Prostate gland (tissue), 2 donors: ENCODE measurements around the gene PRKG1. TPM values are rescaled to one million over a fixed set of nuclear protein-coding genes. Genes with fewer than 3 reads are reported as not detected.

Experiments used
- DNase-seq: peaks from one replicate; pipeline ENCODE4 v3.0.0-alpha.2; 2019; ENCODE audit warnings: low spot score
- H3K27ac ChIP-seq, 2 donors: fragments of 200-600 bp; sonication (generic); 2 replicates each; pipeline ENCODE4 v1.5.1; 2017 to 2019
- H3K27me3 ChIP-seq: fragments of 200-600 bp; sonication (generic); replicated peaks from 2 replicates; pipeline ENCODE4 v1.5.1; 2019; ENCODE audit not compliant: insufficient read depth
- H3K36me3 ChIP-seq, 2 donors: fragments of 200-600 bp; sonication (generic); 1 replicate in 1 of 2; 2 replicates in 1 of 2; pipeline versions ENCODE4 v1.5.1 to v1.8.1; 2017 to 2019
- H3K4me1 ChIP-seq: fragments of 200-600 bp; sonication (generic); replicated peaks from 2 replicates; pipeline ENCODE4 v1.5.1; 2019
- H3K4me3 ChIP-seq, 2 donors: fragments of 200-600 bp; sonication (generic); 2 replicates each; pipeline ENCODE4 v1.5.1; 2017 to 2019
- H3K9me3 ChIP-seq: fragments of 200-600 bp; sonication (generic); 2 replicates; pipeline ENCODE4 v1.5.1; 2017
- POLR2A ChIP-seq: fragments of 450-650 bp; IDR thresholded peaks from one replicate; pipeline ENCODE4 v1.6.1; 2016; ENCODE audit warnings: antibody characterized with exemption, mild to moderate bottlenecking
- POLR2AphosphoS5 ChIP-seq: sonication (generic); formaldehyde crosslinking; IDR thresholded peaks from one replicate; pipeline ENCODE4 v1.6.1; 2017; ENCODE audit warnings: antibody characterized with exemption
- WGBS: methylation state at CpG from one replicate; pipeline ENCODE4 v1.1.5; 2018; 5-methylcytosine and 5-hydroxymethylcytosine counted together
- intact Hi-C: fragments of 100-400 bp; cut with DNase I; formaldehyde crosslinking; loops from one replicate; pipeline ENCODE4 v1.14.2; 2022
- total RNA-seq, 2 donors: library from RNA; depleted of rRNA; stranded (reverse); fragments of >200 nt; gene quantifications; one replicate each; pipeline ENCODE4 v1.1.0, GENCODE V29; 2016
- TF ChIP-seq, protein P1 (sequence below), 4 experiments: fragments of 200-600 bp in 2 of 4; fragments of 450-650 bp in 2 of 4; sonication (generic) in 2 of 4; IDR thresholded peaks; 1 replicate in 3 of 4; 2 replicates in 1 of 4; pipeline ENCODE4 v1.5.1; 2016 to 2019; ENCODE audit warnings: antibody characterized with exemption in 4 of 4, mild to moderate bottlenecking in 2 of 4, moderate library complexity in 2 of 4

The PRKG1 gene
- total RNA-seq, 2 donors from 2014 or later, result 2.7 to 9.0 TPM

DNA sequence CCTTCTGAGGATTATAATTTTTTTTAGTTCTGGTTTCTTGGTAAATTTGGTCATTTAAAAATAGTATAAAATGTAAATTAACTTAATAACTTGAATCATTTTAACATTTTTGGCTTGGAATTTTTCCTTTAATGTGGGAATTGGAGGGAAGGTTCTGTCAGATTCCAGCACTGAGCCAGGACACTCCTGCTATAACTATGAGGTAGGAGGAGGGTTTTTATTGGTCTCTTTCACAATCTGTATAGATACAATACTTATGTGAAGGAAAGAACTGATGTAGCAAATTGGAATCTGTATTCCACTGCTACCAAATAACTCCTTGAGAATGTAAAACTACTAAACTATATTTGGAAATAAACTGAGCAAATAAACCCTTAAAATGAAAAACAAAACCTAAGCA lies 3.2 kb downstream of the PRKG1 start:
- TF ChIP-seq, protein P1, sequence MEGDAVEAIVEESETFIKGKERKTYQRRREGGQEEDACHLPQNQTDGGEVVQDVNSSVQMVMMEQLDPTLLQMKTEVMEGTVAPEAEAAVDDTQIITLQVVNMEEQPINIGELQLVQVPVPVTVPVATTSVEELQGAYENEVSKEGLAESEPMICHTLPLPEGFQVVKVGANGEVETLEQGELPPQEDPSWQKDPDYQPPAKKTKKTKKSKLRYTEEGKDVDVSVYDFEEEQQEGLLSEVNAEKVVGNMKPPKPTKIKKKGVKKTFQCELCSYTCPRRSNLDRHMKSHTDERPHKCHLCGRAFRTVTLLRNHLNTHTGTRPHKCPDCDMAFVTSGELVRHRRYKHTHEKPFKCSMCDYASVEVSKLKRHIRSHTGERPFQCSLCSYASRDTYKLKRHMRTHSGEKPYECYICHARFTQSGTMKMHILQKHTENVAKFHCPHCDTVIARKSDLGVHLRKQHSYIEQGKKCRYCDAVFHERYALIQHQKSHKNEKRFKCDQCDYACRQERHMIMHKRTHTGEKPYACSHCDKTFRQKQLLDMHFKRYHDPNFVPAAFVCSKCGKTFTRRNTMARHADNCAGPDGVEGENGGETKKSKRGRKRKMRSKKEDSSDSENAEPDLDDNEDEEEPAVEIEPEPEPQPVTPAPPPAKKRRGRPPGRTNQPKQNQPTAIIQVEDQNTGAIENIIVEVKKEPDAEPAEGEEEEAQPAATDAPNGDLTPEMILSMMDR (IDR thresholded peaks at IDR 0.05), result no peak
- TF ChIP-seq POLR2A (no peak), POLR2AphosphoS5 (no peak)
- intact Hi-C loops, result loop anchor here (10.0 kb wide), 3 partner anchors 157 to 617 kb away; partner anchors contain the start of gene CSTF2T
- Histone ChIP-seq H3K4me3 (no peak overlapping the region), H3K27ac (no peak overlapping the region), H3K36me3 (no peaks in the 10 kb centered on the region), H3K27me3 (no peaks in the 10 kb centered on the region), H3K4me1 (no peaks in the 10 kb centered on the region), H3K9me3 (no peaks in the 10 kb centered on the region)
- no peak for DNase-seq

DNA sequence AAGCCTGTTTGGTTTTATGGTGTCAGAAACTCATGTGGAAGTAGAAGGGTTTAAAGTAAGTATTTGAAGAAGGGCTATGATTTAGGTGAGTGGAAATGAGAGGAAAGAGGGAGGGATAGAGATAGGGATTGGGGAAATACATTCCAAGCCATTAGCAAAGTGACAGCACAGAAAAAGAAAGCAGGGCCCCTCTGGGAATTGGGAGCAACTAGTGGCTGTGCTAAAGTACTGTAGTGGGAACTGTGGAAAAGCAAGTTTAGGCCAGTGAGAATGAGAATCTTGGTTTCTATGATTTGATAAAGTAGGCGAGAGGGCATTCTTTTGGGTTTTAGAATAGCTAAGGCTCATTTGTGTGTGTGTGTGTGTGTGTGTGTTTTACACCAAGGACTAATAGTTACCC lies 5.0 kb downstream of the PRKG1 start:
- TF ChIP-seq, protein P1 (IDR thresholded peaks at IDR 0.05), result no peak
- TF ChIP-seq POLR2AphosphoS5 (no peak), POLR2A (no peak)
- WGBS, result 79% methylated on average over 1 of the region's 1 CpG
- intact Hi-C loops, result loop anchor here (10.0 kb wide), 3 partner anchors 155 to 615 kb away; partner anchors contain the start of gene CSTF2T
- no peaks in the 10 kb centered on the region for H3K36me3 ChIP-seq
- no peaks in the 10 kb centered on the region for H3K9me3 ChIP-seq
- no peaks in the 10 kb centered on the region for H3K27me3 ChIP-seq
- no peak overlapping the region for H3K27ac ChIP-seq
- H3K4me1 ChIP-seq, result no peaks in the 10 kb centered on the region
- no peak overlapping the region for H3K4me3 ChIP-seq
- DNase-seq, result no peak

DNA sequence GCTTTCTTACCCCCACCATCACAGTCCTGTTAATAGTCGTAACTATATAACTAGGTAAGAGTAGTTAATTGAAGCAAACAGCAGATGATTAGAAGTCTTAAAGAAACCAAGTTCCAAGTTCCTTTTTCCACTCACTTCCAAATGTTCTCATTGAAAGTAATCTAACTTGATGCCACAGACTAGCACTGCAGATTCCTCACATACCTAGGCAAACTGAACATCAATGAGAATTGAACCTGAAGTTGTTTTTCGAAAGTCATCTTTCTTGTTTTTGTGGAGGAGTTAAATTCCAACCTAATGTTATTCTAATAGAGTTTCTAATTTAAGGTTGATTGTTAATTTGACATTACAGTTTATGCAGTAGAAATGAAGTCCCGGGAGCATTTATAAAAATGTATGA lies 5.5 kb downstream of the PRKG1 start:
- H3K4me1 ChIP-seq, result no peaks in the 10 kb centered on the region

DNA sequence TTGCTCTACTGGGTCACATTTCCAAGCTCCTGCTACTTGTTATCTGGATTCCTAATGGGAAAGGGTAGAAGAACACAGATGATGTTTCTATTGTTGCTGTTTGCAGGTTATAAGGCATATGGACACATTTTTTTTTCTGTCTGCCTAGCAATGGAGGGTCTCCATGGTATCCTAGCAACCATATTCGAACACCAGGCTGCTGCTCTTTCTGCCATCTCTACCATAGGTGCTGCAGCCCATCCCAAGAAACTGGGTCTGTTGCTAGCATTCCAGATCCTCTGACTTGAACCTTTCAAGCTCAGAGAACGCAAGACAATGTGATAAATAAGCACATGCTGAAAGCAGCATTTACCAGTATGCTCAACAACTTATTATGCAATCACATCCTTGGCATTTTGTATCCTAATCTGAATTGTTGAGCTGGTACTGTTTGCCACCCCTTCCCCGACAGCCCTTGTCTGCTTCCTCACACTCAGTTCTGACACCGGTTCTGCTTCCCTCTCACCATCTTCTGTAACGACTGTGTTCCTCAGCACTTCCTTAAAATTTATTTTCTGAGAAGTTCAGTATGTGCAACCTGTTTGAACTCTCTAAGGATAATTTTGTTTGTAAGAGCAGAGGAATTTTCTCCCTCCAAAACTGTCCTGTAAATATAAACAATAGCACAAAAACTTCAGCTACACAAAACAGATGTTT lies 6.2 kb downstream of the PRKG1 start:
- TF ChIP-seq POLR2AphosphoS5 (no peak), POLR2A (no peak)
- TF ChIP-seq, protein P1 (IDR thresholded peaks at IDR 0.05), result no peak
- Histone ChIP-seq H3K27ac (no peak overlapping the region), H3K36me3 (no peaks in the 10 kb centered on the region), H3K4me1 (no peaks in the 10 kb centered on the region), H3K27me3 (no peaks in the 10 kb centered on the region), H3K9me3 (no peaks in the 10 kb centered on the region), H3K4me3 (no peak overlapping the region)
- DNase-seq, result no peak
- intact Hi-C loops, result no loop called here
- 46% methylated on average over 5 of the region's 5 CpGs for WGBS

More for the DNA sequence above, 5.5 kb downstream of the PRKG1 start:
- DNase-seq, result no peak
- Histone ChIP-seq H3K36me3 (no peaks in the 10 kb centered on the region), H3K4me3 (no peak overlapping the region), H3K27me3 (no peaks in the 10 kb centered on the region), H3K27ac (no peak overlapping the region), H3K9me3 (no peaks in the 10 kb centered on the region)
- intact Hi-C loops, result loop anchor here (10.0 kb wide), 3 partner anchors 155 to 615 kb away; partner anchors contain the start of gene CSTF2T
- 77% methylated on average over 3 of the region's 3 CpGs for WGBS
- TF ChIP-seq POLR2A (no peak), POLR2AphosphoS5 (no peak)
- TF ChIP-seq, protein P1 (IDR thresholded peaks at IDR 0.05), result no peak

DNA sequence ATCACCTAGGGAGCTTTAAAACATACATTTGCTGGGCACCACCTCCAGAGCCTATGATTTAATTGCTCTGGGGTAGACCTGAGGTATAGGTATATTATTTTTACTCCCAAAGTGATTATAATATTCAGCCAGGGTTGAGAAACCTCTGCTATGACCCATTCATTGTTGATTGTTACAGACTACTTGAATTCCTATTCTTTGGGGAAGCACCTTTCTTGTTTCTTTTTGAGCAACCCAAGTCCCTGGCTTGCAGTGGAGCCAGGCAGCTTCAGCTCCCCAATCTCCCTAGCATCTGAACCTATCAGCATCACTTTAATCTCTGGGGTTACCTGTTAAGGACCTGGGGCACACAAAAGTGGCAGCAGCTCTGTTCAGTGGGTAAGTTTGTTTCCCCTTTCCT lies 8.6 kb downstream of the PRKG1 start:
- no peaks in the 10 kb centered on the region for H3K36me3 ChIP-seq
- no peak overlapping the region for H3K27ac ChIP-seq
- intact Hi-C loops, result no loop called here
- no peaks in the 10 kb centered on the region for H3K9me3 ChIP-seq
- no peaks in the 10 kb centered on the region for H3K27me3 ChIP-seq
- DNase-seq, result no peak
- no peak overlapping the region for H3K4me3 ChIP-seq
- TF ChIP-seq POLR2AphosphoS5 (no peak), POLR2A (no peak)
- TF ChIP-seq, protein P1 (IDR thresholded peaks at IDR 0.05), result no peak
- no peaks in the 10 kb centered on the region for H3K4me1 ChIP-seq
